HG02938 (cell line): ENCODE data around the gene B3GNT2.

Experiments
- ATAC-seq: cut with Tn5 transposase; IDR thresholded peaks from one replicate; pipeline ENCODE4 v1.9.1; 2021; ENCODE audit warnings: mild to moderate bottlenecking, moderate library complexity; ENCODE audit not compliant: unreplicated experiment

The B3GNT2 gene

DNA sequence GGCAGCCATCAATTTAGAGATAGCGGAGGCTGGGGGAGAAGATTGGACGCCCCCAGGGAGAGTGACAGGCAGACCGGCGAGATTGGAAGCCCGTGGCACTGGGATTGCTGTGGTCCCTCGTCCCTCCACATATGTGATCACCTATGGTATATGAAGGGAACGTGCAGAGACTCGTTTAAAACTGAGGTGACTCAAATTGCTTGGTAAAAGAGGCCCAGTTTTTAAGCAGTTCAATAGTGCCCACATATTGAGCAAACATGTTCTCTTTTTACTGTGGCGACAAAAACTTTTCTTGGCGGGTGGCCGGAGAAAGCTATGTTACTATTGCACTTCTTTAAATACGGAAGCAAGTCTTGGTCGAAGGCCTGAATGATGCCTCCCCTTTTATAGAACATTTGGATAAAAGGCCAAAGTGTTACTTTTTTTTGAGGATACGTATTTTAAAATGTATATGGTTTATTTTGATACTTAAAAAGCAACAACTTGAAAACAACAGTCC lies 9.1 kb downstream of the B3GNT2 start:
- no peak for ATAC-seq

DNA sequence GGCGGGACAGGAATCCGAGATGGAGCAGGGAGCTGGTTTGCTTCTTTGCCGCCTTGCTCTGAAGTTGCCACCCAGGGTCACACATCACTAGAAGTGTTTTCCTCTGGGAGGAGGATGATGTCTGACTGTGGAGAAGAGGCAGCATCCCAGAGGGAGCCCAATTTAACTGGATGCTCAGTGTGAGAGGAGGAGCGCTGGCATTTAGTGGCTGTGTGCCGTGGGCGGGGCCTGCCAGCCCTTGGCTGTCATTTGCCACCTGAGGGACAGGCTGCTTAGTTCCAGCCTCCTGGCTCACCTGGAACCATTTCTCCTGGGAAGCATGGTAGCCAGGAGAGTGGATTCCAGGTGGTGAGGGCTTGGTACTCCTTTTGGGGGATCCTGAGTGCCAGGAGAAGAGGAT lies 9.6 kb downstream of the B3GNT2 start:
- no peak for ATAC-seq

DNA sequence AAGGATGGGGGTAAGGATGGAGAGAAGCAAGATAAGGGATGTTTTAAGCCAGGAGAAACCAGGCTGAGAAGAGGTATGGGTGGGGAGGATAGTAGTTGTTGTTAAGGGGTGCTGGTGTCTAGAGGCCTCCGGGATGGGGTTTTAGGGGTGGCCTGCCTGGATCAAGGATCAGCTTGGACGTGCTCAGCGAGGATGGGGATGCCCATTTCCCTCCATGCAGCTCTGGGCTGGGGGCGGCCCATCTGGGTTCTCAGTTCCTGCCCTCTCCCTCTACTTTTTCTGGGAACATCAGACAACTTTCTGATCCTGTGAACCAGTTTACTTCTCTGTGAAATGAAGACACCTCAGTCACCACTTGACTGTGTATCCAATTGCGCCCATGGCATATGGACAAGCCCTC lies 10.1 kb downstream of the B3GNT2 start:
- ATAC-seq, result no peak

DNA sequence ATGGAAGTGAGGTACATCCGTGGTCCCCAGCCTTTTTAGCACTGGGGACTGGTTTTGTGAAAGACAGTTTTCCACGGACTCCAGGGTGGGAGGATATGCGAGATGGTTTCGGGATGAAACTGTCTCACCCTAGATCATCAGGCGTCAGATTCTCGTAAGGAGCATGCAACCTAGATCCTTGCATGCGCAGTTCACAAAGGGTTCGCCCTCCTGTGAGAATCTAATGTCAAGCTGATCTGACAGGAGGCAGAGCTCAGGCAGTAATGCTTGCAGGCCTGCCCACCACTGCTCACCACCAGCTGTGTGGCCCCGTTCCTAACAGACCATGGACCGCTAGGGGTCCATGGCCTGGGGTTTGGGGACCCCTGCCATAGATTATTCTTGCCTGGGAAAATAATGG lies 11.6 kb downstream of the B3GNT2 start:
- ATAC-seq, result no peak

DNA sequence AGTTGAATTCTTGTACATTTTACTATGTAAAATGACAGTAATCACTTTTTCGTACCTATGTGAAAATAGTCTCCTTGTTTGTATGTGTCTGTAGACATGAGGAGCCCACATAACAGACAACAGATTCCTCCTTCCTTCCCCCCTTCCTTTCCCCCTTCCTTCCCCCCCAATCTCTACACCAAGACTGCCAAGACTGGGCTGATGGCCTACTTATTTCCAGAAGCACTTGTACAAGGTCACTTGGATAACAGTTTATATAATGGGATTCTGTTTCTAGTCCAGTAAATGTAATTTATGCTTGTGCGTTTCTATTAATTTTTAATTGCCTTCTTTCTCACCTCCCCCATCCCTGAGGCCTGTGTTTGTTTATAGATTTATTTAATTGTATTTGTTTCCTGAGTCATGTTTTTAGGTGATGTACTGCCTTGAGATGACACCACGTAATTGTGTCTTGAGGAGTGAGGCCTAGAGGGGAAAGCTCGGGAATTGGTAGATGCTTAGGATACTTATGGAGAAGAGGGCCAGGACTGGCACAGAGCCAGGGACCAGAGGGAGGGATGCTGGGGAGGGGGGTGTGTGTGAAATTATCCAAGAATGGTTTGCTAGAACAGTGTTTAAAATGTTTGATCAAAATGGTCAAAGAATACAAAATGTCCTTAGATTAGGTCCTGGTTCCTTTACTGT lies 12.3 kb downstream of the B3GNT2 start:
- ATAC-seq, result no peak

DNA sequence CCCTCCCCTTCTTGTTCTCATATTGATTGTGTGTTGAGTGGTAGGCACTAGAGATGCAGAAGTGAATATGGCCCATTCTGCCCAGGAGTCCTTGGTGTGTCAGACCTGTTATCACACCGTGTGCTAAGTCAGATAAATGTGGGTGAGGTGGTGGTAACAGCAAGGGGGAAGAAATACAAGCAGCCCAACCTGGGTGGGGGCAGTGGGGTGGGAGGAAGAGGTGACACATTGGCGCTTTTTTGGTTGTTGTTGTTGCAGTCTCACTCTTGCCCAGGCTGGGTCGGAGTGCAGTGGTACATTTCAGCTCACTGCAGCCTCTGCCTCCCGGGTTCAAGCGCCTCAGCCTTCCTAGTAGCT lies 12.8 kb downstream of the B3GNT2 start:
- ATAC-seq, result no peak

DNA sequence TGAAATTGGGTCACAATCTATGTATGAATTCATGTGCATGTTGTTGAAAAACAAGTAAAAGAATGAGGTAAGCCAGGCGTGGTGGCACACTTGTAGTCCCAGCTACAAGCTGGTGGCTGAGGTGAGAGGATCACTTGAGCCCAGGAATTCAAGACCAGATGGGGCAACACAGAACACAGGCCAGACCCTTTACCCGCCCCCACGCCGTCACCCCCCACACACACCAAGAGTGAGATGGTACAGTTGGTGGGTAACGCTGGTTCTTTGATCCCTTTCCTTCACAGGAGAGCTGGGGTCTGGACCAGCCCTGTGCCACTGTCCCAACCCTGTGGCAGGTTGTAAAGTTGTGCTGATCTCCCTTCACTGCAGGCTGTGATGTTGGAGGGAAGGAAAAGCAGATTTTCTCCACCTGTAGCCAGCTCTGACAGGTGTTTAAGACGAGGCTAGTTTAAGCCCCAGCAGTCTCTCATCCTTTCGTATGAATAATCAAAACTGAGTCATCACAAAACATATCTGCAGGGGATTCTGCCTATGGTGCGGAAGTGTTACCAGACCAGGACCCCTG lies 13.6 kb downstream of the B3GNT2 start:
- ATAC-seq, result no peak

DNA sequence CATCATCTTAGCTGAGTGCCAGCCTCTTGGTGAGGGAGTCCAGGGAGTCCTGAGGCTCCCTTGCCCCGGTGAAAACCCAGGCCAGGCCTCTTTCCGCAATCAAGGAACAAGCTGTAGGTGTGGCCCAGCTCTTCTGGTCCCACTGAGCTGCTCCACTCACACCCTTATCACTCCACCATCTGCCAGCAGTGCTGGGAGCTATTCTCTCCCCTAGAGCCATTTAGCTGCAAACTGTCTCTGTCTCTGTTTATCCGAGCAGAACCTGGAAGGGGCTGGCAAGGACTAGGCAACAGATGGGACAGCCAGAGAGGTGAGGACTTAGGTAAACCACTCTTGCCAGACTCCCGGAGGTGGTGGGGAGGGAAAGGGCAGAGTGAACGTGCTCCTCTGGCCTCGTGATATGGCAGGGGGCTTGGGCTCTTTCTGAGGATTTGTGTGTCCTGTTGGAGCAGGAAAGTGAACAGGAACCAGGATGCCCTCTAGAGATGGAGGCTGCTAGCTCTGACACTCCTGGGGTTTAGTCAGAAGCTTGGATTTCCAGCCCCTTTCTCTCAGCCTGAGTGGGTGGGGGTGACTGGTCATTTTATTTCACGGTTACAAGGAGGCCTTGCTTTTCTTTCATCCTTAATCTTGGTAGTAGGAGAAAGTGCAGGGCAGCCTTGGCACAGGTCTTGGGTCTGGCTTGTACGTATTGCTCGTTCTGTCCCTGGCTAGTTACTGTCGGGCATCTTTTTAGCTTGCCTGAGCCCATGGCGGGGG lies 19.6 kb downstream of the B3GNT2 start:
- no peak for ATAC-seq

DNA sequence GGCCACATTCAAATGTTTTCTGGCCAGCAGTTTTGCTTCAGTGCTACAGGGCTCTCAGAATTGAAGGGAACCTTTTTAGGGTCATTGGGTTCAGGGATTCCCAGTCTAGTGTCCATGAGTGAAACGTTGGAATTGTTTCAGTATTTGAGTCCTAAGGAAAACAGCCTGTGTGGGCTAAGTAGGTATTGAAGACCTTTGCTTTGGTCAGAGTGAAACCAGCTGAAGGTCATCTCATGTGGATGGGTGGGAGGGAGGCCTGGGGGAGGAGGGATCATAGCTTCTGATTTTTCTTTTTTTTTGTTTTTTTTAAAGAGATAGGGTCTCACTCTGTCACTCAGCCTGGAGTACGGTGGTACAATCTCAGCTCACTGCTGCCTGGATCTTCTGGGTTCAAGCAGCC lies 20.2 kb downstream of the B3GNT2 start:
- no peak for ATAC-seq

DNA sequence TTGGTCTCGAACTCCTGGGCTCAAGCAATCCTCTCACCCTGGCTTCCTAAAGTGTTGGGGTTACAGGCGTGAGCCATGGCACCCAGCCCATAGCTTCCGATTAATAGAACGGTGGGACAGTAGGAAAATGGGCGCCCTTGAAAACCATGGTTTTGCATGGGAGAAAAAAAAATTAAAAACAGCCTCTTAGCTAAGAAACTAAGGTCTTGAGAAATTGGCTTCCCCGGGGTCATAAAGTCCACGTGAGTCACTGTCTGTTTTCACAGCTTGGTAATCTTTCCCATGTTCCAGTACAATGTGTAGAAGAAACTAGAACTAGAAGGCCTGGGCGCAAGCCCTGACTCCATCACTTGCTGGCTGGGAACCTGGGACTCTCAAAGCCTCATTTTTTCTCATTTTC lies 20.7 kb downstream of the B3GNT2 start:
- no peak for ATAC-seq

DNA sequence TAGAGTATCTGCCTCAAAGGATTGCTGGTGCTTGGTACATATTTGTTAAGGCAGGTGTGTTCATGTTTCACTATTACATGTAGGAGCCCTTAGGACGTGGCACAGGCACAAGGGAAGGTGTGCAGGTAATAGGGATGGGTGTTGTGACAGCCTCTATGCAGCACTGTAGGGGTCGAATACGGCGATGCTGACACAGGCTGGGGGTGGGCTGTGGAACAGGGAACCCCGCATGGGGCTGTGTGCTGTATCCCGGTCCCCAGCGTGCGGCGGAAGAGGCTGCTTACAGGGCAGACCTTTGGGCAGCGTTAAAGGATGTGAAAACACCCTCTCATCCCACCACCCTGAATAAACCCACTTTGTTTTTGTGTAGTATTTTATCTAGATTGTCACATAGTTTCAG lies 21.5 kb downstream of the B3GNT2 start:
- no peak for ATAC-seq

DNA sequence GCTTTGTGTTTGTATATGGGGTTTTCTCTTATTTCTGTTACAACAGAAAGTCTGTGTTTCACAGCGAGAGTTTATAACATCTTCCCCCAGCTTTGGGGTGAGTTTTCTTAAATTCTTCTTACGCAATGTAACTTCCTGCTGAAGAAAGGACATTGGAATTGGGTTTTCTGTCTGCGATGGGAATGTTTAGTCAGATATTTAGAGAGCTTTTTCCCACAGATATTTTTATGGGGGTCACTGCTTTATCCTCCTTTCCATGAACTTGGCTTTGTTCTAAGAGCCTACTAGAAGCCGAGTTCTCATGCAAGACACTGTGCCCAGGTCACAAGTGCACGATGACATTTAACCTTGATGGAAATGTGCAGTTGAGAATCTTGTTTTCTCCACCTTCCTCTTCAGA lies 22.1 kb downstream of the B3GNT2 start:
- ATAC-seq, result no peak

DNA sequence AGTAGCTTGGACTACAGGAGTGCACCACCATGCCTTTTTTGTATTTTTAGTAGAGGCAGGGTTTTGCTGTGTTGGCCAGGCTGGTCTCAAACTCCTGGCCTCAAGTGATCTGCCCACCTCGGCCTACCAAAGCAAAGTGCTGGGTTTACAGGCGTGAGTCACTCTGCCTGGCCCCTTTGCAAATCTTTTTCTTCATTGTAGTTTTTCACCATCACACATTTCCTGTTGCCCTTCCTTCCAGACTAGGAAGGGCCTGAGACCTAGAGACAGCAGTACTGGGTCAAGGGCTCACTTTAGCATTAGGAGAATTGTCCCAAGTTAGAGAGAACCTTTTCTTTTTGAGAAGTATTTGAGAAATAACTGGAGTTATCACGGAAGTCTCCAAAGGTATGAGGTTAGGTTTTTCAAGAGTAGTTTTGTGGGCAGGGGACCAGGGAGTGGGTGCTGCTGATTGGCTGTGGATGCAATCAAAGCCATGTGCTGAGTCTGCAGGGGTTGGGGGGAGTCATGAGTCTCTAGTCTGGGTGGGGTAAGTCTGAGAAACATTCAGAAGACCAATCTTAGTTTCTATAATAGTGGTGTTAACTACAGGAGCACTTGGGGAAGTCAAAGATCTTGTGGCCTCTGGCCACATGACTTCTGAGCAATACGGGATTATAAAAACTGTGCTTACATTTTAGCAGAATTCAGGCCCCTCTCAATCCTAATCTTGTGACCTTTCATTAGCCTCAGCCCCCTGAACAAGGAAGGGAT lies 23.7 kb downstream of the B3GNT2 start:
- no peak for ATAC-seq

DNA sequence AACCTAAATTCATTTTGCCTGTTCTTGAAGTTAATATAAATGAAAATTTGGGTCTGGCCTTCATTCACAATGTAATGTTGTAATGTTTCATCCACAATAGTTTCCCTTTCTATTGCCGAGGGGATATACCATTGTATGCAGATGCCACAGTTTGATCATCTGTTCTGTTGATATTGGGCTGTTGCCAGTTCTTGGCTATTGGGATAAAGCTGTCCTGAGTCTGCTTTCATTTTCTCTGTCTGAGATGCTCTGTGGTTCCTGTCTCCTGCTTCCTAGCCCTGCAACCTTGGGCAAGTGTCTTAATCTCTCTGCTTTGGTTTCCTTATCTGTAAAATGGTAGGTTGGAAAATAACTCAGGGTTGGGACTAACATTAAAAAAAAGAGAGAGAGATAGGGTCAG lies 25.2 kb downstream of the B3GNT2 start:
- no peak for ATAC-seq

DNA sequence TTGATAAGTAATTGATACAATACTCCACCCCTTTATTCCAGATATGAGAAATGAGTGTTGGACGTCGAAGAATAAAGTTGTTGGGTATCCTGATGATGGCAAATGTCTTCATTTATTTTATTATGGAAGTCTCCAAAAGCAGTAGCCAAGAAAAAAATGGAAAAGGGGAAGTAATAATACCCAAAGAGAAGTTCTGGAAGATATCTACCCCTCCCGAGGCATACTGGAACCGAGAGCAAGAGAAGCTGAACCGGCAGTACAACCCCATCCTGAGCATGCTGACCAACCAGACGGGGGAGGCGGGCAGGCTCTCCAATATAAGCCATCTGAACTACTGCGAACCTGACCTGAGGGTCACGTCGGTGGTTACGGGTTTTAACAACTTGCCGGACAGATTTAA lies 26.3 kb downstream of the B3GNT2 start:
- no peak for ATAC-seq

DNA sequence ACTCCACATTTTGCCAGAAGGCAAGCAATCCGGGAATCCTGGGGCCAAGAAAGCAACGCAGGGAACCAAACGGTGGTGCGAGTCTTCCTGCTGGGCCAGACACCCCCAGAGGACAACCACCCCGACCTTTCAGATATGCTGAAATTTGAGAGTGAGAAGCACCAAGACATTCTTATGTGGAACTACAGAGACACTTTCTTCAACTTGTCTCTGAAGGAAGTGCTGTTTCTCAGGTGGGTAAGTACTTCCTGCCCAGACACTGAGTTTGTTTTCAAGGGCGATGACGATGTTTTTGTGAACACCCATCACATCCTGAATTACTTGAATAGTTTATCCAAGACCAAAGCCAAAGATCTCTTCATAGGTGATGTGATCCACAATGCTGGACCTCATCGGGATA lies 26.8 kb downstream of the B3GNT2 start:
- no peak for ATAC-seq

DNA sequence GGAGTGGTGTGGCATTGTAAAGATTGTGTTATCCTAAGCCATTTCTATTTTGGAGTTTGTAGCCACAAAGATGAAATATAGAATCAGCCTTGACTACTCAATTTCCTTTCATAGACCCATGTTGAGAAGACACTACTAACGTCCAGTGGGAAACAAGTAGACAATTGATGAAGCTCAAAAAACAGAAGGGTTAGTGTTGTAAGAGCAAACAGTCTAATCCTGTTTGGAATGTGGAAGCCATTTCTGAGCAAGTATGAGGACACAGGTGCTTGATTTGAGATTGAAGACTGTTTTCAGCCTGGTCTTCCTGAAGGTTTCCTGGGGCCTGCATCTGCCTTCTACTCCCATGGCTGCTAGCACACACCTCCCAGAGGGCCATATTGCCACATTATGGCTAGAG lies 29.1 kb downstream of the B3GNT2 start:
- ATAC-seq, result no peak

DNA sequence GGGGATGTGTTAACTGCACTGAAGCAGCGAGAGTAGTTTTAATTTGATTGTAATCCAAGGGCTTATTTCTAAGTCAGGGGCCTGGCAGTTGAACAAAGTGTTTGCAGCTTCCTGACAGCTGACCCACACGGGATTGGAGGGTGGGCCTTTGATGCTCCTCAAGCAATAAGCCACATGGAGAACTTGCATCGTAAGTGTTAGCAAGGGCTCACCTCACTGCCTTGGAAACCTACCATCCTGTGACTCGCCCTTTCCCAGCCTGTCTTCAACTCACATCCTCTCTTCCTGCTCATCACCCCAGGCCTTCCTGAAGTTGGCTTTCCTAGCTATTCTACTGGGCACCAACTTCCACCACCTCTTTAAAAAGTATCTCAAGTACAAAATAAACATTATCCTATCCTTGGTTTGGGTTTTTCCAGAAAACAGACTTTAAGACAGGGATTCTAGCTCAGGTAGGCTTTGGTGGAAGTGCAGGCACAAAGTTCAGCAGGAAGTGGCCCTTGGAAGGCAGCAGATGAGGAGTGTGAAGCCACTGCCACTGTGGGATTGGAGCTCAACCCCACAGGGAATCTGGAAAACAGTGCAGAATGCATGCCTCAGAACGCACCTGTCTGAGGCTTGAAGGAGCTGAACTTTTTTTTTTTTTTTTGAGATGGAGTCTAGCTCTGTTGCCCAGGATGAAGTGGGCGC lies 31.6 kb downstream of the B3GNT2 start:
- ATAC-seq, result no peak

DNA sequence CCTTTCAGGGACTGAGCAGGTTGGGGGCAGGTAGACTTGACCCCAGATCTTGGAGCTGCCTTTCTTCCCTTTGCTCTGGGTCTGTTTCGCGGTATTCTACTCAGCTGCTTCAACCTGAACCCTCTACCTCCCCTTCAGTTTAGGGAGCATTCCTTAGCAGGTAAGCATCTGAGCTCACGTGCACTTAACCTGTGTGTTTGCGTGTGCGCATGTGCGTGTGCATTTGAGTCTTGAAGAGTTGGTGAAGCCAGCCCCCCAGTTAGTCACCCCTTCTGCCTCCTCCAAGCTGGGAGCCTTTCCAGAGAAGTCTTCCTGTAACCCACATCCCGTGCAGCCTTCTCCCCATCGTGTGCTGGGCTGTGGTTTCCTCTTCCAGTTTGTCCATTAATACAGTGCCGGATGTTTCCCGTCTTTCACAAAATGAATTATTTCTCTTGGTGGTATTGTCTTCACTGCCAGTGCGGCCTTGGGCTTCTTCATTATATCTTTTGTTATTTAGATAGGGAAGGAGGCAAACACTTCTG lies 33.2 kb downstream of the B3GNT2 start:
- ATAC-seq, result no peak

DNA sequence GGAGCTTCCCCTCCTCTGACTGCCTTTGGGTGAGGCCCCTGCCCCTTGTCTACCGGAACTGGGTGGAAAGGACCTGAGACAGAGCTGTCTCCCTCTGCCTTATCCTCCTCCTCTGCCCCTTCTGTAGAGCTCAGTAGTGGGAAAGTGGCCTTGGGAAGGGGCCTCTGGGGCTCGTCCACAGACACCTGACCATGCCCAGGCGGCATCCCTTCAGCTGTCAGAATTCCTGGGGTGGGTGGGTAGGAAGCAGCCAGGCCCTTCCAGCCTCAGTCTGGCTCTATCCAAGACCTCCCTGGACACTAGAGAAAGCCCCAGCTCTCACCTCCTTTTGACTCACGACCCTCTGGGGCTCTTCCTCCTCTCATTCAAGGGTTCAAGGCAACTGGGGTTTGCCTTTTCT lies 35.6 kb downstream of the B3GNT2 start:
- ATAC-seq, result no peak
